ENCODE measurements around the gene CD22. TPM values are rescaled to one million over a fixed set of nuclear protein-coding genes. Genes with fewer than 3 reads are reported as not detected.

Gene CD22
- total RNA-seq, 1 experiment from 2014 or later, result 0.04 TPM

- Histone ChIP-seq H3K36me3 (no peaks in the 10 kb centered on the region), H3K27me3 (peaks cover 8% of the 10 kb centered on the region; the same call in 1 of the 2 replicates), H3K4me1 (peaks cover 39% of the 10 kb centered on the region; the same call in 1 of the 2 replicates), H3K9me3 (replicated peaks) (no peaks in the 10 kb centered on the region), H3K4me3 (peak overlapping the region; percentile 5; the same call in 1 of the 2 replicates), H3K27ac (no peak overlapping the region; the same call in 1 of the 2 replicates)
- DNase-seq, result peak in 1 of 2 experiments; percentile 52
Measured at GRCh38 chr19:35292421-35293362, 36.3 kb upstream of the CD22 start.

- peaks cover 35% of the 10 kb centered on the region; the same call in 1 of the 2 replicates for H3K4me1 ChIP-seq
- DNase-seq, result peak; percentile 64 to 76
- H3K27ac ChIP-seq, result no peak overlapping the region; the same call in 1 of the 2 replicates
- peak overlapping the region; percentile 5; the same call in 1 of the 2 replicates for H3K4me3 ChIP-seq
- peaks cover 8% of the 10 kb centered on the region; the same call in 1 of the 2 replicates for H3K27me3 ChIP-seq
- no peaks in the 10 kb centered on the region for H3K36me3 ChIP-seq
- H3K9me3 ChIP-seq (replicated peaks), result no peaks in the 10 kb centered on the region
Measured at GRCh38 chr19:35293363-35293739, 35.6 kb upstream of the CD22 start.

- Histone ChIP-seq H3K9me3 (replicated peaks) (no peaks in the 10 kb centered on the region), H3K27me3 (peaks cover 8% of the 10 kb centered on the region; the same call in 1 of the 2 replicates), H3K4me3 (no peak overlapping the region; the same call in 1 of the 2 replicates), H3K4me1 (peaks cover 32% of the 10 kb centered on the region; the same call in 1 of the 2 replicates), H3K27ac (no peak overlapping the region; the same call in 1 of the 2 replicates), H3K36me3 (no peaks in the 10 kb centered on the region)
- DNase-seq, result no peak
Measured at GRCh38 chr19:35293808-35294207, 35.2 kb upstream of the CD22 start.

GRCh38 chr19:35294328-35294727 is 34.7 kb upstream of the CD22 start:
- no peak for DNase-seq
- Histone ChIP-seq H3K9me3 (replicated peaks) (no peaks in the 10 kb centered on the region), H3K27ac (no peak overlapping the region), H3K36me3 (no peaks in the 10 kb centered on the region), H3K27me3 (peaks cover 8% of the 10 kb centered on the region; the same call in 1 of the 2 replicates), H3K4me1 (peaks cover 27% of the 10 kb centered on the region; the same call in 1 of the 2 replicates), H3K4me3 (no peak overlapping the region)

GRCh38 chr19:35294859-35295791 is 33.9 kb upstream of the CD22 start:
- Histone ChIP-seq H3K36me3 (no peaks in the 10 kb centered on the region), H3K4me3 (no peak overlapping the region), H3K27ac (no peak overlapping the region), H3K4me1 (peaks cover 26% of the 10 kb centered on the region; the same call in 1 of the 2 replicates), H3K27me3 (peaks cover 7% of the 10 kb centered on the region; the same call in 1 of the 2 replicates), H3K9me3 (replicated peaks) (no peaks in the 10 kb centered on the region)
- DNase-seq, result no peak

- Histone ChIP-seq H3K27ac (no peak overlapping the region), H3K4me3 (no peak overlapping the region), H3K27me3 (peaks cover 3% of the 10 kb centered on the region; the same call in 1 of the 2 replicates), H3K4me1 (peaks cover 22% of the 10 kb centered on the region; the same call in 1 of the 2 replicates), H3K9me3 (replicated peaks) (no peaks in the 10 kb centered on the region), H3K36me3 (no peaks in the 10 kb centered on the region)
- no peak for DNase-seq
Measured at GRCh38 chr19:35295792-35296462, 33.1 kb upstream of the CD22 start.

GRCh38 chr19:35296644-35297514 is 32.1 kb upstream of the CD22 start:
- Histone ChIP-seq H3K27ac (no peak overlapping the region), H3K4me3 (no peak overlapping the region), H3K36me3 (no peaks in the 10 kb centered on the region), H3K27me3 (no peaks in the 10 kb centered on the region; the same call in 1 of the 2 replicates), H3K4me1 (peaks cover 13% of the 10 kb centered on the region; the same call in 1 of the 2 replicates), H3K9me3 (replicated peaks) (no peaks in the 10 kb centered on the region)
- DNase-seq, result no peak

- Histone ChIP-seq H3K36me3 (no peaks in the 10 kb centered on the region), H3K27ac (no peak overlapping the region), H3K4me3 (no peak overlapping the region)
Measured at GRCh38 chr19:35297515-35297848, 31.5 kb upstream of the CD22 start.

GRCh38 chr19:35297922-35298321 is 31.1 kb upstream of the CD22 start:
- Histone ChIP-seq H3K4me3 (no peak overlapping the region), H3K27me3 (no peaks in the 10 kb centered on the region; the same call in 1 of the 2 replicates), H3K4me1 (peaks cover 7% of the 10 kb centered on the region; the same call in 1 of the 2 replicates), H3K36me3 (no peaks in the 10 kb centered on the region), H3K27ac (no peak overlapping the region), H3K9me3 (replicated peaks) (no peaks in the 10 kb centered on the region)
- no peak for DNase-seq

More at GRCh38 chr19:35297515-35297848, 31.5 kb upstream of the CD22 start:
- Histone ChIP-seq H3K27me3 (no peaks in the 10 kb centered on the region; the same call in 1 of the 2 replicates), H3K9me3 (replicated peaks) (no peaks in the 10 kb centered on the region), H3K4me1 (peaks cover 8% of the 10 kb centered on the region; the same call in 1 of the 2 replicates)
- DNase-seq, result no peak

- no peak overlapping the region for H3K27ac ChIP-seq
- peaks cover under 1% of the 10 kb centered on the region; the same call in 1 of the 2 replicates for H3K4me1 ChIP-seq
- no peak overlapping the region for H3K4me3 ChIP-seq
- H3K27me3 ChIP-seq, result no peaks in the 10 kb centered on the region; the same call in 1 of the 2 replicates
- H3K36me3 ChIP-seq, result no peaks in the 10 kb centered on the region
- DNase-seq, result no peak
- no peaks in the 10 kb centered on the region for H3K9me3 ChIP-seq (replicated peaks)
Measured at GRCh38 chr19:35298561-35298972, 30.4 kb upstream of the CD22 start.

GRCh38 chr19:35299523-35300338 is 29.3 kb upstream of the CD22 start:
- H3K36me3 ChIP-seq, result no peaks in the 10 kb centered on the region
- DNase-seq, result no peak
- H3K4me3 ChIP-seq, result no peak overlapping the region
- no peaks in the 10 kb centered on the region for H3K27me3 ChIP-seq
- no peaks in the 10 kb centered on the region for H3K9me3 ChIP-seq (replicated peaks)
- H3K27ac ChIP-seq, result no peak overlapping the region
- no peaks in the 10 kb centered on the region for H3K4me1 ChIP-seq

- H3K4me3 ChIP-seq, result no peak overlapping the region
- H3K27ac ChIP-seq, result no peak overlapping the region
- no peak for DNase-seq
- H3K9me3 ChIP-seq (replicated peaks), result no peaks in the 10 kb centered on the region
- H3K36me3 ChIP-seq, result no peaks in the 10 kb centered on the region
- H3K27me3 ChIP-seq, result no peaks in the 10 kb centered on the region
- H3K4me1 ChIP-seq, result no peaks in the 10 kb centered on the region
Measured at GRCh38 chr19:35300339-35300649, 28.7 kb upstream of the CD22 start.
